GM03348 (cell line): ENCODE results near the gene CYP51A1.
"Not testable (repeated sequence)": the region's sequence is repeated elsewhere in the genome, so short reads cannot be mapped to it uniquely, and the experiment has no call there.

ENCODE experiments used
- DNase-seq: peaks from one replicate; pipeline ENCODE4 v3.0.0; 2012; ENCODE audit warnings: low spot score

CYP51A1 gene

DNA sequence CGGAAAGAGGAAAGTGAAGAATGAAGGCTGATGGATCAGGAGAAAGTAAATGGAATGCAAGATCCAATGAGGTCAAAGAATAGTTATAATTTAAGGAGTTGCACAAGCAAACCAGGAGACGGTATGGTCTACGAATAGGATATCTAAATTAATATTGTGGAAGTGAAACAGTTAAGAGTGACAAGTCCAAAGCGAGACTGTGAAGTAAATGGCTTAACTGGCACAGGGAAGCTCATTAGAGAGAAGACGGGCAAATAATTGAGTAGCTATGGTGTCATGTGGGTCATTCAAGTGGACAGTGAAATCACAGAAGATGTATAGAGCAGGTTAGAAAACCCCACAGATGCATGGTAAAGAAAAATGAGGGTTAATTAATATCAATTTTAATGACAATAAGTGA, 3.2 kb downstream of the CYP51A1 start:
- DNase-seq = no peak

DNA sequence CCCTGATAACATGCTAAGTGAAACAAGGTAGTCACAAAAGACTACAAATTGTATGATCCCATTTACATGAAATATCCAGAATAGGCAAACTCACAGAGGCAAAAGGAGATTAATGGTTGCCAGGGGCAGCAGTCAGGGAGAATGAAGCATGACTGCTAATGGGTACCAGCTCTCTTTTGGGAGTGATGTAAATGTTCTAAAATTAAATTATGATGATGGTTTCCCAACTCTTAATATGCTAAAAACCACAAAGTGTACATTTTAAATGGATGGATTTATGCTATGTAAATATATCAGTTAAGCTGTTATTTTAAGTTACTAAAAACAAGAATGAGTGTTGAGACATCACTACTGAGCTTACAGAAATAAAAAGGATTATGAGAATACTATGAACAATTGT, 12.6 kb downstream of the CYP51A1 start:
- DNase-seq = no peak

DNA sequence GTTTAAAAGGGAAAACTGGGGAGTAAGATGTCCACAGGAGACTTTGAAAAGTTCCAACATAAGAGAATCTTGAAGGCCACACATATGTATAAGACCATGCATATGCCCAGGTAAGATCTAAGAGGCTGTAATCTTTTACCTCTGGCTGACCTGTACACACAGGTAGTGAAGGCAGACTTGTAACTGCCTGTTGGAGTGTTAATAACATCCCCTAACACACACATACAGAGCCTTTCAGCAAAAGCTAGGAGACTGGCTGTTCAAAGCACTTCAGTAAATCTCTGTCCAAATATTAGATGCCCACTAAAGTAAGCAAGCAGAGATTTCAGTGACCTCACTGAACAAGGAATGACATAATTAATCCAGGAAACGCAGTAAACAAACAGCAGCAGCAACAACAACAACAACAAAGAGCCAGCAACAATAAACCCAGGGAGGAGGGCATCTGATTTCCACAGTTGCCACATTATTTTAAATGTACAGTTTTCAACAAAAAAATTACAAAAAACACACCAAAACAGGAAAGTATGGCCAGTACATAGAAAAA, 15.0 kb downstream of the CYP51A1 start:
- no peak for DNase-seq

DNA sequence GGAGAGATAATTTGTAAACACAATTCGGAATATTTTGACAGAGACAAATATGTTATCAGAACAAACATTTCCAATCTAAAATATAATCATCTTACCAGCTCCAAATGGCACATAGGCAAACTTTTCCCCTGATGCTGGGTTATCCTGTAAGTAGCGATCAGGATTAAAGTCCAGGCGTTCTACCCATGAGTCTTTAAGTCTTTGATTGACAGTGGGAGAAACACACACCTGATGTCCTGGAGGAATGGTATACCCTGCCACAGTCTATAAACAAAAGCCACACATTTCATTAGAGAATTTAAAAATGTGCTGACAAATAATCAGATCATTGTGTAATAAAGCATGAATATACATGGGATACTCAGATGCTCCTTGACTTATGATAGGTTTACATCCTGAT, 17.3 kb downstream of the CYP51A1 start:
- no peak for DNase-seq

DNA sequence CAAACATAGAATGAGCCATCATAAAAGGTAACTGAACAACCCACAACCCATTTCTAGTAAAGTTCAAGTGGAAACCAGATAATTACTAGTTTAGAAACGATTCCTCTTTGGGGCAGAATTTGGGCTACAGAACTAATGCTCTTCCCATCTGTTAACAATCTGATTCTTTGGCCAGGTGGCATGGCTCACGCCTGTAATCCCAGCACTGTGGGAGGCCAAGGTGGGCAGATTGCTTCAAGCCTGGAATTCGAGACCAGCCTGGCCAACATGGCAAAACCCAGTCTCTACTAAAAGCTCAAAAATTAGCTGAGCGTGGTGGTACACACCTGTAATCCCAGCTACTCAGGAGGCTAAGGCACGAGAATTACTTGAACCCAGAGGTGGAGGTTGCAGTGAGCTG, 18.5 kb downstream of the CYP51A1 start:
- DNase-seq = no peak

DNA sequence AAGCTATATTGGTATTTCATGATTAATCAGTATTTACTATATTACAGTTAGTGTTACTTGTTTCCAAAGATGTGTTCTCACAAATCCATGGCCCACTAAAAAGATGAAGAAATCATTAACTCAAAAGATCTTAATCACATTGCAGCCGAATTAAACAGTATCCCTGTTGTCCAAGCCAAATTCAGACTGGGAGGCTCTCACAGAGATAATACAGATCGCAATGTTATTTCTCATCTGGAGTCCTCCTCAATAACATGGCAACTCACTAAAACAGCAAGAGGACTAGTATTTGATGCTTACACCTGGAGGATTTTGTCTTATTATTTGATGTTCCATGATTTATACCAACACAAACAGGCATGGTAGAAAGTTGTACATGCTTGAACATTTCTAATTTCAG, 23.4 kb downstream of the CYP51A1 start:
- DNase-seq = no peak

DNA sequence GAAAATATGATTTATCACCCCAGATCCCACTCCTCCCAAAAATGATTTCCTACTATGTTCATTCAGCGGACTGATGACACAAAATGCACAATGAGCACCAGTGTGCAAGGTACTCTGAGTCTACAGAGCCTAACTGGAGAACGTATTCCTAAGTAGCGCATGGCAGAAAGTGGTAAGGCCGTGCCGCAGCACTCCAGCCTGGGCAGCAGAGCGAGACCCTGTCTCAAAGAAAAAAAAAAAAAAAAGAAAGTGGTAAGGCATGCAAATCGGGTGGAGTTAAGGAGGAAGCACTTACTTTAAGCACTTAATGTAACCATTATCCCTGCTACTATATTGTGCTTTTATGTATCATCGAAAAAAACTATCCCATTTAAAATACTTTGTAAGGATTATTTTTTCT, 25.5 kb downstream of the CYP51A1 start:
- DNase-seq = no peak

DNA sequence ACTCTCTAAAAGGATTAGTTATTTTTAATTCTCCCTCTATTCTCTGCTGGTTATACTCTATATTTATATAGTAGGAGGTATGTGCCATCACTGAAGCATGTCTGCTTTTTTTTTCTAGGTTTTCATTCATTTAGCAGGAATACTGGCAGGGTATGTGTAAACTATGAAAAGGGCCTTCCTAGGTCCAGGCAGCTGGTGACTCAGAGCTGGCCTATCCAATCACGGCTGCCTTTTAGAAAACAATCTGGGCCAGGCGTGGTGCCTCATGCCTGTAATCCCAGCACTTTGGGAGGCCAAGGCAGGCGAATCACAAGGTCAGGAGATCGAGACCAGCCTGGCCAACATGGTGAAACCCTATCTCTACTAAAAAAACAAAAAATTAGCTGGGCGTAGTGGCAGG, 31.4 kb downstream of the CYP51A1 start:
- not testable (repeated sequence) for DNase-seq

DNA sequence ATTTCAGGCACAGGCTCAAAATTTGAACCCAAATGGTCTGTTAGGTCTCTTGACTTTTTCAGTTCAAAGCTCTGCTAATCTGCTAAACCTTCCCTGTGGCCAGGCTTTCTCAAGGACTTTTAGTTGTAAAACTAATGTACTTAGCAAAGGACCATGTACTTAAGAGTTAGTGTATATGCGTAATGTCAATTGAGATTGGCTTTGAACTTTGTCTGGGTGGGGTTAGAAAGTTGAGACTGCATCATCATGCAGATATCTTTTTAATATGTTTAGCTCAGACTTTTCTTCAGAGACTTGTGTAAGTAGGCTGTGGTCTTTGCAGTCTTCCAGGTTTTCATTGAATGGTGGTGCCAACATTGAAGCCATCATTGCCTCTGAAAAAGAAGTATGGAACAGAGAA, 33.7 kb downstream of the CYP51A1 start:
- no peak for DNase-seq

DNA sequence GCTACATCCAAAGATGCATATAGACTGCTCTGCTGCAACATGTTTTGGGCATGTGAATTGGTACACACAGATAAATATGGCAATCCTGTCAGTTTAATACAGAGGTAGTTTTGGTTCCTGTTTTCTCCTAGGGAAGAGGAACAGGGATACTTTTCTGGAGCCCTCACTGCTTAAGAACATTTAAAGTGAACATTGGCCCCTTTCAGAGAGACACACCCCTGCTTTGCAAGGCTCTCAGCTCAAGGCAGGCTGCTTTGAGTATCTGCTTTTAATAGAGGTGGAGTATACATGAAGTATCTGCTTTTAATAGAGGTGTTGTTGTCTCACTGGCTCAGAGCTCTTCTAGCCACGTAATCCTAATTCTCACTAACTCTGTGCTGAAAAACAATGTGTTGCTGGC, 38.9 kb downstream of the CYP51A1 start:
- DNase-seq = no peak

DNA sequence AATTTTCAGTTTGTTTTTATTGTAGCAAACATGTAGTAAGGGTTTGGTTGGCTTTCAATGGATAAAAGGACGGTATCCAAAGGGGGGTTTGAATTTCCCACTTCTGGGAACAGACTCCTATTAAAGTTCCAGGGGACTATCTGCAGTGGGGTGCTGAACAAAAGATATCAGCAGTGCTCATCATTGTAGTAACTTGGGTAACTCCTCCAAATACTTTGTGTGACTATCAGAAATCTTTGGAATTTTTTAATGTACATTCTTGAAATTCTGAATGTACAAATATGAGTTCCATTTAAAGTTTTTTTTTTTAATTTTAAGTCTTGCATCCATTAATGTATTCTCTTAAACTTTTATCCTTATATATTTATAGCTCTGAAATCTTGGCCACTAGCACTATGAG, 42.1 kb downstream of the CYP51A1 start:
- DNase-seq = peak; percentile 16

DNA sequence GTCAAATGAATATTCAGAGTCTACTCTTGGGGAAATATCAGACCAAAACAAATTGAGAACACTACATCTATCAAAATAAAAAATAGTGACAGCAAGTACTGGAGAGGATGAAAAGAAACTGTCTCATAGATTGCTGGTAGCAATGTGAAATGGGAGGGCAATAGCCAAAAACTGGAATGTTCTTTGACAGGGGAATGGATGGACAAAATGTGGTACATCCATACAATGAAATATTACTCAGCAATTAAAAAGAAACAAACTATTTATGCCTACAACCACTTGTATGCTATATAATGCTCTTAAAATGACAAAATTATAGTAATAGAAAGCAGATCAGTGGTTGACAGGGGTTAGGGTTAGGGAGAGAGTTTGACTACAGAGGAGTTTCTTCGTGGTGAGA, 46.0 kb downstream of the CYP51A1 start:
- DNase-seq = no peak

DNA sequence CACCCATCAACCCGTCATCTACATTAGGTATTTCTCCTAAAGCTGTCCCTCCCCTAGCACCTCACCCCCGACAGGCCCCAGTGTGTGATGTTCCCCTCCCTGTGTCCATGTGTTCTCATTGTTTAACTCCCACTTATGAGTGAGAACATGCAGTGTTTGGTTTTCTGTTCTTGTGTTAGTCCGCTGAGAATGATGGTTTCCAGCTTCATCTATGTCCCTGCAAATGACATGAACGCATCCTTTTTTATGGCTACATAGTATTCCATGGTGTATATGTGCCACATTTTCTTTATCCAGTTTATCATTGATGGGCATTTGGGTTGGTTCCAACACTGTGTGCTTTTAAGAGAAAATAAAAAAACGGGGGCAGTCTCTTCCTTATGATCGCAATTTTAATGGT, 50.4 kb downstream of the CYP51A1 start:
- DNase-seq = not testable (repeated sequence)

DNA sequence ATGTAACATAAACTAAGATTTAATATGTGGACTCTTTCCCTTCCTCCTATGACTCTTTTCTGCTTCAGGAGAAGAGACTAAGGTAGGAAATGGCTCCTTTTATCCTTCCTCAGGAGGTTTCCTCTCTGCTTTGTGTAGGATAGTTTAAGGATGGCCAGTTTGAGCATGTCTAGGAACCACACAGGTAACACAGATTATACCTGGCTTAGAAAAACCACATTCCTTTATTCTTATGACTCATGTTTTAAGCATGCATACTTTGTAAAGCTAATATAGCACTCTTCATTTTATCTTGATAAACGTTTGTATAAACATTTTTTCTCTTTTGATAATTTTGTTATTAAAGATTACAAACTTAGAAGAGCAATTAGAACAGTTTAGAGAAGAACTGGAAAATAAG, 57.8 kb downstream of the CYP51A1 start:
- no peak for DNase-seq

DNA sequence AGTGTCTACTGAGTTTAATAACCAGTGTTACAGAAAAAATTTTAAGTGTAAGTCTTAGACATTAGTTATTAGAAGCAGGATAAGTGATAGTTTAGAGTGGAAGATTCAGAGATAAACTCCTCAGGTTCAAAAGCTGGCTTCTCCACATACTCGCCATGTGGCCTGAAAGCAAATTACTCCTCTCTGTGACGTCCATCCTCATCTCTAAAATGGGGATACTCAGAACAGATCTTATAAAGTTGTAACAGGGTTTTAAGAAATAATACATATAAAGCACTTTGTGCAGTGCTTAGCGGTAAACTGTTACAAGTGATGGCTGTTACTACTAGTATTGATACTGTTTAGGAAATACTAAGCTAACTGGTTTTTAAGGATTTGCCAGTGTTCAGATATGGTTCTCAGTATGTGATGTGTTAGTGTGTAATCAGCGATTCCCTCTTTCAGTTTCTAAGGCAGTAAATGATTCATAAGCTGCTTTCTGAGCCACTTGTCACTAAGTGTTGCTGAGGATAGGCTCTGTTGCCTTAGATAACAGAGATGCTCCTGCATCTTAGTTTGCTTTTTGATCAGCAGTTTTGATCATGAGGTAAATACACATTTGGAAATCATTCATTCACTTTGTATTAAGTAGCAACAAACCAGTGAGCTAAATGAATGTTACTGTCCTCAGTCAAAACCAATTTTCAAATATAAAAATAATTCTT, 58.7 kb downstream of the CYP51A1 start:
- DNase-seq = no peak

DNA sequence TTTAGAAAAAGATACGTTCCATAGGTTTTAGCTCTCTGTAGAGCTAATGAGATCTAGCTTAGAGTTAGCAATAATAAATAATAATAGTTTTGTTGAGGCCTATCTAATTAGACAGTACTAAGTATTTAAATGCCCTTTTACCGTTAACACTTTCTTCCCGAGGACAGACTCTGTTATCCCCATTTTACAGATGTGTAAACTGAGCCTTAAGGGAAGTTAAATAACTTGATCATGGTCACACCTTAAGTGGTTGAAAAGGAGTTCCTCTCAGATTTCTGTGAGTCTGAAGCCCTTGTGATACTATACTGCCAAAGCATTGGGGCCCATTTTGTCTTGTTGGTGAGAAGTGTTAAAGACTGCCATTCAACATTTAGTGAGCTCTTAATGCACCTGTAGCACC, 61.6 kb downstream of the CYP51A1 start:
- DNase-seq = no peak

DNA sequence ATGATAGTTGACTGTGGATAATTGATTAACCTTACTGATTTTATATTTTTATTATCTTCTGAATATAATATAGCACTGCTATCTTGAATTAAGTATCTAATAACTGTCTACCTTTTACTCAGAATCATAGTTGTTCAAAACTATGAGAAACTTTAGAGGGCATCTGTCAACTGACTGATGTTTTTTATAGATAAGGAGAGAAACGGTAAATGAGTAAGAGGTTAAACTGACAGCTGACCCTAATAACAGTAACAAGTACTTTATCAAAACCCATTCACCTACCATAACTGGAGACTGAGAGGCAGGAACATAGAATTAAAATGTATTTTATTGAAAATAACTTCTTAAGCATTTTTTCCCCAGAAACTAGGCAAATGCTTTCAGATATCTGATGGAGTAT, 62.2 kb downstream of the CYP51A1 start:
- no peak for DNase-seq

DNA sequence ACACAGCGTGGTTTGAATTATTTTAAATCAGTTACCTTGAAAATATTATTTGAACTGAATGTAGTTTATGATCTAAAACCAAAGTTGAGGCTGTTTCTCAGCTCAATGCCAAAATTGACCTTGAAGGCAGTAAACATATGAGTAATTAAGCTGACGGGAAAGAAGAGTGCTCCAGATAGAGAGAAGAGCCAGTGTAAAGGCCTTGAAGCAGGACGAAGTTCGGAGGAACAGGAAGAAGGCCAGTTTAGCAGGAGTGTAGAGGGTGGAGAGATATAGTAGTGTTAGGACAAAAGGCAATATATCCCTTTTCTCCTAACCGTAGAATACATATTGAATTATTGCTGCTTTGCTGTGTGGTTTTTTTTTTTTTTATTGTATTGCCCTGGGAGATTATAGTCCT, 63.2 kb downstream of the CYP51A1 start:
- no peak for DNase-seq

DNA sequence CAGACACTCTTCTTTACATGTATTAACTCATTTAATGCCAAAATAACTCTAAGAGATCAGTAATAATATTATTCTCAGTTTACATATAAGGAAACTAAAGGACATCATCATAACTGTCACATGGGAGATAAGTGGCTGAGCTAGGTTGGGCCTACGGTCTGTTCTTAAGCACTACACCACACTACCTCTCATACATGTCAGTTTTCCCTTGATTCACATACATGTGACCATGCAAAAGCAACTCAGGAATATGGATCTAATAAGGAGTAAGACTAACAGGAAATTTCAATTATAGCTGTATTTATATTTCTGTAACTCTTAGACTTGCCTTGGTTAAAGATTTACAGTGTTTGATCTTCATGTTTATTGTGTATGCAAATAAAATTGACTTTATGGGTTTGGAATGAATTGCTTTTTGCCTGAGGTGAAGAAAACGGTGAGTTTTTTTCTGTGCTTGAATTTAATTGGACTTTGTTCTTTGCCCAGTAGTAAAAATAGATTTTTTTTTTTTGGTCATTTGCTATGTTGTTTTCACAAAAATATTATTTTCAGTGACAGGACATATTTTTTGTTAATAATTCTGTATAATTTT, 69.7 kb downstream of the CYP51A1 start:
- DNase-seq = no peak
